Measurements from ENCODE around the gene CELSR2.

The CELSR2 gene

GRCh38 chr1:109274533-109275476 is 25.5 kb downstream of the CELSR2 start:
- Histone ChIP-seq H2AFZ (ENCODE audit: low read depth, low read length) (no peak overlapping the region), H3K79me2 (ENCODE audit: insufficient read depth, low read length) (no peaks in the 10 kb centered on the region), H3K36me3 (ENCODE audit: insufficient read depth, low read length) (peaks cover 18% of the 10 kb centered on the region), H3K4me3 (ENCODE audit: low read depth in 1 of 2, low read length in 2 of 2) (no peak overlapping the region), H3K4me2 (ENCODE audit: insufficient read depth, low read length) (no peak overlapping the region), H3K9me3 (ENCODE audit: insufficient read depth, low read length, severe bottlenecking) (no peaks in the 10 kb centered on the region), H3K4me1 (ENCODE audit: insufficient read depth, low read length) (no peaks in the 10 kb centered on the region), H3K27me3 (ENCODE audit: insufficient read depth, low read length, poor library complexity) (no peaks in the 10 kb centered on the region), H3K27ac (ENCODE audit: low read length) (no peak overlapping the region), H4K20me1 (ENCODE audit: insufficient read depth, low read length) (no peaks in the 10 kb centered on the region), H3K9ac (ENCODE audit: low read depth, low read length) (no peak overlapping the region)
- TF ChIP-seq EZH2 (IDR thresholded peaks at IDR 0.05; ENCODE audit: borderline replicate concordance, low read depth, low read length, severe bottlenecking) (no peak), CTCF (IDR thresholded peaks at IDR 0.05; ENCODE audit: borderline replicate concordance, extremely low read depth, low read length, poor library complexity, severe bottlenecking) (no peak)
- ATAC-seq (ENCODE audit: insufficient read depth, low read depth) (no peak), DNase-seq (no peak)

- Histone ChIP-seq H2AFZ (ENCODE audit: low read depth, low read length) (no peak overlapping the region), H3K9ac (ENCODE audit: low read depth, low read length) (no peak overlapping the region), H3K4me1 (ENCODE audit: insufficient read depth, low read length) (no peaks in the 10 kb centered on the region), H3K4me3 (ENCODE audit: low read depth in 1 of 2, low read length in 2 of 2) (no peak overlapping the region), H3K4me2 (ENCODE audit: insufficient read depth, low read length) (no peak overlapping the region), H3K36me3 (ENCODE audit: insufficient read depth, low read length) (peaks cover 28% of the 10 kb centered on the region), H3K79me2 (ENCODE audit: insufficient read depth, low read length) (peaks cover 3% of the 10 kb centered on the region; the same call in 1 of the 2 replicates), H4K20me1 (ENCODE audit: insufficient read depth, low read length) (no peaks in the 10 kb centered on the region), H3K27ac (ENCODE audit: low read length) (no peak overlapping the region), H3K27me3 (ENCODE audit: insufficient read depth, low read length, poor library complexity) (no peaks in the 10 kb centered on the region), H3K9me3 (ENCODE audit: insufficient read depth, low read length, severe bottlenecking) (no peaks in the 10 kb centered on the region)
- no peak for DNase-seq
- no peak for TF ChIP-seq EZH2 (IDR thresholded peaks at IDR 0.05; ENCODE audit: borderline replicate concordance, low read depth, low read length, severe bottlenecking)
- no peak for TF ChIP-seq CTCF (IDR thresholded peaks at IDR 0.05; ENCODE audit: borderline replicate concordance, extremely low read depth, low read length, poor library complexity, severe bottlenecking)
- no peak for ATAC-seq (ENCODE audit: insufficient read depth, low read depth)
Measured at GRCh38 chr1:109275706-109276345, 26.5 kb downstream of the CELSR2 start.

- ATAC-seq (ENCODE audit: insufficient read depth, low read depth) (peak; percentile 73), DNase-seq (peak; percentile 63)
- Histone ChIP-seq H3K27me3 (ENCODE audit: insufficient read depth, low read length, poor library complexity) (no peaks in the 10 kb centered on the region), H3K36me3 (ENCODE audit: insufficient read depth, low read length) (peaks cover 40% of the 10 kb centered on the region), H2AFZ (ENCODE audit: low read depth, low read length) (0 out of 2 replicates have a peak overlapping the region, but pooled peaks have one; percentile 32), H3K4me3 (ENCODE audit: low read depth in 1 of 2, low read length in 2 of 2) (no peak overlapping the region), H4K20me1 (ENCODE audit: insufficient read depth, low read length) (peaks cover 6% of the 10 kb centered on the region; the same call in 1 of the 2 replicates), H3K27ac (ENCODE audit: low read length) (peak overlapping the region; percentile 39; the same call in 1 of the 2 replicates), H3K9ac (ENCODE audit: low read depth, low read length) (no peak overlapping the region), H3K4me1 (ENCODE audit: insufficient read depth, low read length) (peaks cover 16% of the 10 kb centered on the region), H3K79me2 (ENCODE audit: insufficient read depth, low read length) (peaks cover 16% of the 10 kb centered on the region), H3K9me3 (ENCODE audit: insufficient read depth, low read length, severe bottlenecking) (no peaks in the 10 kb centered on the region), H3K4me2 (ENCODE audit: insufficient read depth, low read length) (0 out of 2 replicates have a peak overlapping the region, but pooled peaks have one; percentile 1)
- TF ChIP-seq CTCF (IDR thresholded peaks at IDR 0.05; ENCODE audit: borderline replicate concordance, extremely low read depth, low read length, poor library complexity, severe bottlenecking) (peak; percentile 91), EZH2 (IDR thresholded peaks at IDR 0.05; ENCODE audit: borderline replicate concordance, low read depth, low read length, severe bottlenecking) (no peak)
Measured at GRCh38 chr1:109277434-109278204, 28.3 kb downstream of the CELSR2 start.

All from DND-41 (cell line).